NCI-H2227 (cell line): ENCODE data around the gene FBXO9.

Experiments used
- DNase-seq: peaks from one replicate; lab custom pipeline; 2025; ENCODE audit not compliant: unreplicated experiment; lab: John Stamatoyannopoulos, UW

Gene FBXO9

DNA sequence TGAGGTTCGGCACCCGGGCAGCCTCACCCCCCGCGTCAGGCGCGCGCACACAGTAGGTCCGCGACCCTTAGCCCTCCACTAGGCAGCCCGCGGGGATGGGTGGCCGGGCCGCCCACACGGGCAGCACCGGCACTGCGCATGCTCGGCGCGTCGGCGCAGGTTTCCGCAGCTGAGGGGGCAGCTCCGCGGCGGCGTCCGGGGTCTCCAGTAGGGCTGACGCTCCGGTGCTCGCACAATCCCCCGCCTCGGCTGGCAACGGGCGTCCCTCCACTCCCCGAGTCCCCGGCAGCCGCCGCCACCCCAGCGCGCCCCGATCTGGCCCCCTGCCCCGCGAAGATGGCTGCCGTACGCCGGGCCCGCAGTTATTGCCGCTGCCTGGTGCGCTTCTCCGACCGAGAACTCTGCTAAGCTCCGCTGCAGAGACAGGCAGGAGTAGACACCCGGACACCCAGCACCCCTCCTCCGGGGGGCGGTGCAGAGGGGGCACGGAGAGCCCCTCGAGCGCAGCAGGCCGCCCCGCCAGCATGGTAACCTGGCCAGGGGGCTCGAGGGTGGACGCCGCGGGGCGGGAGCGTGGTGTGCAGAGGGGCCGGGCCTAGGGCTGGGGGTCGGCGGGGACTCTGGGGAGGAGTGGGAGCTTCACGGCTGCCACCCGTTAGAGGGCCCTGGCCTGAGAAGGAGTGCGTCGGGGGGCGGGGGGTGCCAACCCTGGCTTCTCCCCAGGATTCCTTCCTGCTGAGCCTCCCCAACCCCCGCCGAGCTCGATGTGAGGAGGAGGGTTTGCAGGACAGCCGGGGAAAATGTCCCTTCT is at the start of gene FBXO9:
TSS of gene FBXO9 (plus strand) at position 139 of the 811 bp plus-strand sequence. CDS start at position 525, 386 bp downstream.
- DNase-seq, result peak; percentile 71

DNA sequence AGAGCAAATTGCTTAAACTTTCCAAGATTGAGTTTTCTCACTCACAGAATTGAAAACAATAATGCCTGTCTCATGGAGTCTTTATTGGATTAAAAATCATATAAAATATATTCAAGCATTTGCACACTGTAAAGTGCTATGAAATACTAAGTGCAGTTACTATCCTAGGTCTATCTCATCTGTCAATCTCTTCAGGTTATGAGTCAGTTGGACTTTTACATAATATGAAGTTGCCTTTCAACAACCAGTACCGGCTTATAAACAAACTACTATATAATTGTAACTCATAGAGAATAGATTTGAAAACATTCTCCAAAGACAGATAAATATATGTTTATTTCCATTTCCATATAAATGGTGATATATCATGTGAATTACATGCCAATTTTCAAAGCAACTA is 49.7 kb upstream of the FBXO9 start:
- DNase-seq, result no peak

DNA sequence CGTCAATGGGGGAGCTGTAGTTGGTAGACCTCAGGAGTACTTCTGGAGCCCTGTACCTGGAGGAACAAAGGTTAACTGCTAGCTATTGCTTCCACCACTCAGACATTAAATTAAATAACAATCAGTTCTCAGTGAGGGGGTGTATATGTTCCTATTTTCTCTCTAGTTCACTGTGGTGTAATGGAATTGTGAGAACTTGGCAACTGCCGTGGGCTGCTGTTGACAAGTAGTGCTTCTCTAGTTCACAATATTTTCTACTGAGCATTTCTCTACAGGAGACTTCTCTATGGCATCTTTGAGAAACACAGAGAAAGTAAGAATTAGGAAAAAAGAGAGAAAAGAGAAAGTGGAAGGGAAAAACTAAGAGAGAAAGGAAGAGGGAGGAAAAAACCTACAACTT is 46.8 kb upstream of the FBXO9 start:
- no peak for DNase-seq

DNA sequence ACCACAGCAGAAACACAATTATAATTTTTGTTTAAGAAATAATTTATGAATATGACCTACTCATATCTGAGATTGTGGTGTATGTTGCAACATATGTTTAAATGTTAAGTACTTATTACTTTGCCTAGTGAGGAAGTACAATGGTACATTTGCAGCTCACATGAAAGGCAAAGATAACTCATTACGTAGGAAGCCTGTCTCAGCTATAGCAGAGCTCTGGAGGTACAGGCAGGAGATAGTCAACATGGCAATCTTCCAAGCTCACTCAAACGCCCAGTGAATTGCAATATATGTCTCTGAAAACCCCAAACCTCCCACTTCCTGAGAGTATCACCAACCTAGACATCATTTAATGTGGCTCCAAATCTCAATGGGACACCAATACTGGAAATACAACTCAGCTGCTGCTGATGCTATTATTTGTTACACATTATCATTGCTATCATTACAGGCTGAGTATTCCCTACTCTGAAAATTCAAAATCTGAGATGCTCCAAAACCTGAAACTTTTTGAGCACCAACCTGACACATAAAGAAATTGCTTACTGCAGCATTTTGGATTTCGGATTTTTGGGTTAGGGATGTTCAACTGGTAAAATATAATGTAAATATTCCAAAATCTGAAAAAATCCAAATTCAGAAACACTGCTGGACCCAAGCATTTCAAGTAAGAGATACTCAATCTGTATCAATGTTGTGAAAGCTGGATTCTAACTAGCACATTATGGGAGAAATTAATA is 45.0 kb upstream of the FBXO9 start:
- no peak for DNase-seq

GRCh38 chr6:53023323-53023722 is 41.9 kb upstream of the FBXO9 start:
- no peak for DNase-seq

GRCh38 chr6:53026526-53026925 is 38.7 kb upstream of the FBXO9 start:
- no peak for DNase-seq

DNA sequence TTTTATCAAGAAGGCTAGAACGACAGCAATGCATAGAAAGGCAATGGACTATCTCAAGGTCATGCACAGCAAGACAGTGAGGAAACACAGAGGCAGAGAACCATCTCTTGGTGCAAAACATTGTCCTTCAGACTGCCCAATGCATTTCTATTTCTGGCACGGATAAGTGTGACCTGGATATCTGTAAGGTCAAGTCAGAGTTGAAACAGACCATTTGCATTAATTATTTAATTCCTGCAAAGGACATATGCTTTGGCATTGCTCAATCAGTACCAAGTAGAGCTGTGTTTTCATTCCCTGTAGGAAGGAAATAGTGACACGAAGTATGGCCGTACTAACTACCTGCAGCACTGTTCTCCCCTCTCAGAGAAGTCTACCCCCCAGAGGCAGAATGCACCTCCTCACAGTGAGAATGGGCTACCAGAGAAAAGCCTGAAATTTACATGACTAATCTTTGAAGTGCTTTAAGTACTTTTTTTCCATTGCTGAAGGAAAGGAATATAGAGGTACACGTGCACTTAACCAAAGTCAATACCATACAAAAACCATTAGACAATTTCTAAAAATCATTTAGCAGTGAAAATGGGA is 38.0 kb upstream of the FBXO9 start:
- no peak for DNase-seq

GRCh38 chr6:53028467-53028866 is 36.7 kb upstream of the FBXO9 start:
- DNase-seq, result no peak

GRCh38 chr6:53029257-53029656 is 35.9 kb upstream of the FBXO9 start:
- DNase-seq, result no peak

GRCh38 chr6:53029761-53030160 is 35.4 kb upstream of the FBXO9 start:
- DNase-seq, result no peak

DNA sequence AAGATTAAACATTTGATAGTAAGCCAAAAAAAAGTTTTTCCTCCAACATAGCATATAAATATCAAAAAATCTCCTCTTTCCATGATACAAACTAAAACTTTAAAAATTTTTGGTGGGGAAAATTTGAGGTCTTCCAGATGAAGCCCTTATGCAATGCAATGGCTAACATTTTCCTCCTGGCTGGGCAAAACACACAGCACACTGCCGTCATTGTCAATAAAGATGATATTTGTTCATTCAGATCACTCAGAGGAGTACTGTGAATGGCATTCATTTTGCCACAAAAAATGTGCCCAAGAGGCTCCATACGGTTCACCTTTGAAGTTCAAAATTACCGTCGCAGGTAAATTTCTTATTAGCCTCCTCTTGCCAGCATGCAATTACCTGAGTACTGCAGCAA is 33.9 kb upstream of the FBXO9 start:
- no peak for DNase-seq

GRCh38 chr6:53032849-53033248 is 32.4 kb upstream of the FBXO9 start:
- DNase-seq, result no peak

DNA sequence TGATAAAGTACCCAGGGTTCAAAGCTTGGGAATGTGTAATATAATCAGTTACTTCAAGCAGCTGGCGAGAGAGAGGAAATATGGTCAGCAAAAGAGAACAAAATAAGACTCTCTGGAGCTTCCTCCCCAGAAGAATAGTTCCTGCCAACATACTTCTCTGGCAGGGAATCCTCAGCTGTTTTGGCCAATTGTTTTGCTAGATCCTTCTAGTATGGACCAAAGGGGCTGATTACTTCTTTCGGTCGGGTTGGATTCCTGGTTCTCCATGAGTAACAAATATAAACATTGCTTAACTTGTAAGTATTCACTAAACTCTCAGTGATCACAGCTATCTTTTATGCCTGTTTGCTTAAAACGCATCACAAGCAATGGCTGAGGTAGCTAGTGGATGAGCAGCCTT is 31.4 kb upstream of the FBXO9 start:
- no peak for DNase-seq

DNA sequence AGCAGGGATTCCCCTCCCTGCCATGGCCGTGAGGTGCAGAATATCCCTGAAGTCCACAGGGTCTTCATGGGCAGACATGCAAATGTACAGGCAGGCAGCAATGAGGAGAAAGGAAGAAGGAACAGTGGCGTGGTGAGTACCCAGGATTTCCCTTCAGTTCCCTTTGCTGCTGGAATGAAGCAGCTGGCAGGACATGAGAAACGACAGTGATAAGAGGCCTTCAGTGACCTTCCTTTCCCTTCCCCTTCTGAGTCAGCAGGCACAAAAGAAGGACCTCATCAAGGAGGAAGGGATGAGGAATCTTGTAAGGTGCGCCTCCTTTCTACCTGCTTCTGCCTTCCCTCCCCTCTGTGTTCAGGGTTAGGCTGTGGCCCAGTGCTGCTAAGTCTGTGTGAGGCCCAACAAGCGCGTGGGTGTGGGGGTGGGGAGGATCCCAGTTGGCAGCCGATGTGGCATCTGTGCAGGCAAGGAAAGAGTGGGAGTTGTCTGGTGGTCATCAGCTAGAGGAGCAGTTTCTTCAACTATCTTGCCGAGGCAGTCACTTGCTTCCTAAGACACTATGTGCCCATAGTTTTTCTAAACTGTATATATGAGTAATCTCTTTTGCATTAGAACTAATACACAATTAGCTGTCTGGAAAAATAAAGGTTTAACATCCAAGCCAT is 29.5 kb upstream of the FBXO9 start:
- no peak for DNase-seq

DNA sequence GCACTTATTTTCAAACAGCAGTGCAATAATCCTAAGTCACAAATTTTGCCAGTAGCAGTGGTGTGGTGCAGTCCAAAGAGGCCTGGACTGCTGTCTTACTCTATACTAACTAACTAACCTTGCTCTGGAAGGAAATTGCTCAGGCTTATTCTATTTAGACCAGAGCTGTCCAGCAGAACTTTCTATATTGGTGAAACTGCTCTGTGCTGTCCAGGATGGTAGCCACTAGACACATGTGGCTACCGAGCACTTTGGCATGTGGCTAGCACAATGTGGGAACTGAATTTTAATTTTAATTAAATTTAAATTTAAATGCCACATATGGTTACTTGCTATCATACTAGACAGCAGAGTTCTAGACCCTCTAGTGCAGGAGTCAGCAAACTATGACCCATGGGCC is 27.1 kb upstream of the FBXO9 start:
- DNase-seq, result no peak

GRCh38 chr6:53038596-53038995 is 26.6 kb upstream of the FBXO9 start:
- DNase-seq, result no peak

DNA sequence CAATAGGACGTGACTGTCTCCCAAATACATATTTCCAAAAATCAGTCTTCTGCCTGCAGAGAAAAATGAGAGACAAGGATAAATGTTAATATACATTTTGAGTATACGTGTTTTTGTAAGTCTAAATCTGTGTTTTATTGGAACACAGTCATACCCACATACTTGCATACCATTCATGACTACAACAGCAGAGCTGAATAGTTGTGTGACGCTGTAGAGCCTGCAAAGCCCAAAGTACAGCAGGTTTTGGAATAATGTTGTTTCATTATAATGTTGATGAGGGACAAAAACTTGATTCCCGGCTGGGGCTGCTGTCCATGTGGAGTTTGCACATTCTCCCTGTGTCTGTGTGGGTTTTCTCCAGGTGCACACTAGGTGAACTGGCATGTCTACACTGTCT is 23.8 kb upstream of the FBXO9 start:
- no peak for DNase-seq

GRCh38 chr6:53042112-53042511 is 23.1 kb upstream of the FBXO9 start:
- no peak for DNase-seq

GRCh38 chr6:53043581-53043980 is 21.6 kb upstream of the FBXO9 start:
- DNase-seq, result no peak

- DNase-seq, result no peak
These were observed 21.1 kb upstream of the FBXO9 start for GRCh38 chr6:53044071-53044470.

GRCh38 chr6:53044572-53044971 is 20.6 kb upstream of the FBXO9 start:
- DNase-seq, result no peak
